Keratinocyte (primary cell): Measurements from ENCODE around the gene TPGS1. TPM values are rescaled to one million over a fixed set of nuclear protein-coding genes. Genes with fewer than 3 reads are reported as not detected.

Source experiments
- DNase-seq: peaks from one replicate; pipeline ENCODE4 v3.0.0-alpha.2; 2011; ENCODE audit warnings: low read depth, missing footprints, low spot score
- FAIRE-seq: peaks from 2 replicates; lab custom pipeline; 2011; peaks lifted over from hg19 to GRCh38; lab: Jason Lieb, UNC
- H2AFZ ChIP-seq: 2 replicates; pipeline ENCODE4 v1.6.0; 2012; ENCODE audit warnings: low read length, control low read depth, inconsistent platforms; ENCODE audit not compliant: control insufficient read depth
- H3K27ac ChIP-seq: 2 replicates; pipeline ENCODE4 v1.5.1; 2011; ENCODE audit warnings: low read length; ENCODE audit not compliant: control insufficient read depth, insufficient read depth
- H3K27me3 ChIP-seq: 3 replicates; pipeline ENCODE4 v1.6.0; 2011; ENCODE audit warnings: low read length; ENCODE audit not compliant: control insufficient read depth, insufficient read depth; ENCODE audit errors: extremely low read depth
- H3K36me3 ChIP-seq, 2 experiments: 2 replicates in 1 of 2; 3 replicates in 1 of 2; pipeline ENCODE4 v1.5.1; 2011; ENCODE audit warnings: low read length in 2 of 2, mild to moderate bottlenecking in 1 of 2; ENCODE audit not compliant: control insufficient read depth in 2 of 2, insufficient read depth in 2 of 2; ENCODE audit errors: extremely low read depth in 1 of 2
- H3K4me1 ChIP-seq: 3 replicates; pipeline ENCODE4 v1.5.1; 2011; ENCODE audit warnings: low read length; ENCODE audit not compliant: control insufficient read depth, insufficient read depth; ENCODE audit errors: extremely low read depth
- H3K4me2 ChIP-seq: 3 replicates; pipeline ENCODE4 v1.6.0; 2011; ENCODE audit warnings: low read depth, low read length; ENCODE audit not compliant: control insufficient read depth, insufficient read depth; ENCODE audit errors: extremely low read depth
- H3K4me3 ChIP-seq, 3 experiments: fragments of 200-600 bp in 1 of 3; sonication (generic) in 1 of 3; 2 replicates in 2 of 3; 3 replicates in 1 of 3; pipeline ENCODE4 v1.5.1; 2011 to 2016; ENCODE audit warnings: low read length in 3 of 3, mild to moderate bottlenecking in 3 of 3, control low read depth in 2 of 3, inconsistent platforms in 1 of 3, low read depth in 1 of 3, mixed read lengths in 1 of 3, mixed run types in 1 of 3, moderate library complexity in 1 of 3; ENCODE audit not compliant: control insufficient read depth in 2 of 3, insufficient read depth in 2 of 3; ENCODE audit errors: extremely low read depth in 1 of 3
- H3K79me2 ChIP-seq: 2 replicates; pipeline ENCODE4 v1.6.0; 2012; ENCODE audit warnings: low read length; ENCODE audit not compliant: control insufficient read depth, insufficient read depth
- H3K9ac ChIP-seq: 3 replicates; pipeline ENCODE4 v1.6.0; 2011; ENCODE audit warnings: low read length; ENCODE audit not compliant: control insufficient read depth, insufficient read depth; ENCODE audit errors: extremely low read depth
- H3K9me1 ChIP-seq: 3 replicates; pipeline ENCODE4 v1.6.0; 2011; ENCODE audit warnings: low read length; ENCODE audit not compliant: control insufficient read depth, insufficient read depth; ENCODE audit errors: extremely low read depth
- H3K9me3 ChIP-seq: 2 replicates; pipeline ENCODE4 v1.5.1; 2012; ENCODE audit warnings: low read depth, low read length; ENCODE audit not compliant: control insufficient read depth
- H4K20me1 ChIP-seq: 3 replicates; pipeline ENCODE4 v1.6.0; 2011; ENCODE audit warnings: low read length; ENCODE audit not compliant: control insufficient read depth, insufficient read depth; ENCODE audit errors: extremely low read depth
- EZH2 ChIP-seq: IDR thresholded peaks from one replicate; pipeline ENCODE4 v1.6.1; 2012; ENCODE audit warnings: inconsistent platforms, mild to moderate bottlenecking, low read length, moderate library complexity
- dilution Hi-C: fragments of 300-500 bp; cut with MboI; formaldehyde crosslinking; loops from one replicate; pipeline ENCODE4 v1.7.0; 2020; ENCODE audit warnings: low sequenced_read_pairs; ENCODE audit not compliant: extremely low pct_ligation_motif_present
- polyA plus RNA-seq, 5 experiments: library from polyadenylated mRNA; depleted of rRNA in 3 of 5; stranded (reverse) in 3 of 5; stranded (forward) in 1 of 5; unstranded in 1 of 5; fragments of >200 nt; gene quantifications; 1 replicate in 1 of 5; 2 replicates in 3 of 5; 3 replicates in 1 of 5; pipeline versions ENCODE4 v1.2.1 to v1.2.3, GENCODE V29; 2011 to 2012; ENCODE audit warnings: missing spikeins in 2 of 5, low read depth in 1 of 5, low replicate concordance in 1 of 5
- TF ChIP-seq, protein P1 (sequence below), 3 experiments: IDR thresholded peaks in 1 of 3; conservative IDR thresholded peaks in 1 of 3; optimal IDR thresholded peaks in 1 of 3; 2 replicates in 2 of 3; 3 replicates in 1 of 3; pipeline versions ENCODE3 to v1.5.1; 2011; ENCODE audit warnings: low read length in 3 of 3, mild to moderate bottlenecking in 3 of 3, moderate library complexity in 2 of 3, control low read depth in 1 of 3, inconsistent platforms in 1 of 3; ENCODE audit not compliant: insufficient read depth in 2 of 3; ENCODE audit errors: extremely low read depth in 1 of 3

The TPGS1 gene
- polyA plus RNA-seq, 1 donor (not counting 4 experiments of a cell fraction or from before 2014, with no cell fraction given): 1.4 TPM

DNA sequence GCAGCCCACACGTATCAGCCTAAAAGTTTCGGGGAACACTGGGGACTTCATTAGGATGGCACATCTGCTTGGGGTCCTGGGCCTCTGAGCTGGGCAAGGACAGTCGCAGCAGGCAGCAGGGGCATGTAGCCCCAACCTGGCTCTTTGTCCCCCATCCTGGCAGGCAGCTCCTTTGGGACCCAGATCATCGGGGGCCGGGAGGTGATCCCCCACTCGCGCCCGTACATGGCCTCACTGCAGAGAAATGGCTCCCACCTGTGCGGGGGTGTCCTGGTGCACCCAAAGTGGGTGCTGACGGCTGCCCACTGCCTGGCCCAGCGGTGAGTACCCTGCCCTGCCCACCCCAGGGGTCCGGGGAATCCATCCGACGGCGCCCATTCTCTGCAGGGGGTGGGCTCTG is 39.8 kb downstream of the TPGS1 start:
- H3K4me1 ChIP-seq: no peaks in the 10 kb centered on the region
- dilution Hi-C loops: no loop called here

DNA sequence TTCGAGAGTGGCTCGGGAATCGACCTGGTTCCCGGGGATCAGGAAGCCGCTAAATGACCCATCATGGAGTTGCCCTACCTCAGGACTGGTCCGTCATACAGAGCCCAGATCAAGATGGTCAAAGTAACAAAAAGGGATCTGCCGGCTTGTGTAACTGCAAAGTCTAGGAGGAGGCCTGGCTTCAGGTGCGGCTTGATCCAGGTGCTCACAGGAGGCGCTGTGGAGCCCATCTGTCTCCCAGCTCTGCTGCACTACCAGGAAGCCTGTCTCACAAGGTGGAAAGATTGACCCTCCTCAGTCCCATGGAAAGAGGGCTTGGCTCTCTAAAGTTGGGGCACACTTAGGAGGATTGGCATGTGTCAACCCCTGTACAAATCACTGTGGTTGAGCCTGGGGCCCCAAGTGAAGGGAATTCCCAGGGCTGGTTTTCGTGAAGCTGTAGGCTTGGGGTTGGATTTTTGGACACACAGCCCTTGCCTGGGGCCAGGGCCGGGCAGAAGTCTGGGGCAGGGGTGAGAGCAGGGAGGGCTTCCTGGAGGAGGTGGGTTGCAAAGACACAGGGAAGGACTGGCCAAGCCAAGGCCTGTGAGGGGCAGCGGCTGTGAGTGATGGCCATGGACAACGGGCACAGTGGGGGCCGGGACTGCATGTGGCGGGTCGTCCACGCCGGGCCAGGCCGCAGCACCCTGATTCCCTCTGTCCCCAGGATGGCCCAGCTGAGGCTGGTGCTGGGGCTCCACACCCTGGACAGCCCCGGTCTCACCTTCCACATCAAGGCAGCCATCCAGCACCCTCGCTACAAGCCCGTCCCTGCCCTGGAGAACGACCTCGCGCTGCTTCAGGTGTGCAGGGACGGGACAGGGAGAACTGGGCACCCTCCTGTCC is 40.8 kb downstream of the TPGS1 start:
- H3K36me3 ChIP-seq: no peaks in the 10 kb centered on the region
- H3K9me3 ChIP-seq: no peaks in the 10 kb centered on the region
- H3K4me3 ChIP-seq: no peak overlapping the region
- no peak for TF ChIP-seq EZH2
- TF ChIP-seq, protein P1, sequence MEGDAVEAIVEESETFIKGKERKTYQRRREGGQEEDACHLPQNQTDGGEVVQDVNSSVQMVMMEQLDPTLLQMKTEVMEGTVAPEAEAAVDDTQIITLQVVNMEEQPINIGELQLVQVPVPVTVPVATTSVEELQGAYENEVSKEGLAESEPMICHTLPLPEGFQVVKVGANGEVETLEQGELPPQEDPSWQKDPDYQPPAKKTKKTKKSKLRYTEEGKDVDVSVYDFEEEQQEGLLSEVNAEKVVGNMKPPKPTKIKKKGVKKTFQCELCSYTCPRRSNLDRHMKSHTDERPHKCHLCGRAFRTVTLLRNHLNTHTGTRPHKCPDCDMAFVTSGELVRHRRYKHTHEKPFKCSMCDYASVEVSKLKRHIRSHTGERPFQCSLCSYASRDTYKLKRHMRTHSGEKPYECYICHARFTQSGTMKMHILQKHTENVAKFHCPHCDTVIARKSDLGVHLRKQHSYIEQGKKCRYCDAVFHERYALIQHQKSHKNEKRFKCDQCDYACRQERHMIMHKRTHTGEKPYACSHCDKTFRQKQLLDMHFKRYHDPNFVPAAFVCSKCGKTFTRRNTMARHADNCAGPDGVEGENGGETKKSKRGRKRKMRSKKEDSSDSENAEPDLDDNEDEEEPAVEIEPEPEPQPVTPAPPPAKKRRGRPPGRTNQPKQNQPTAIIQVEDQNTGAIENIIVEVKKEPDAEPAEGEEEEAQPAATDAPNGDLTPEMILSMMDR (optimal IDR thresholded peaks at IDR 0.05 in 1 of 3, IDR thresholded peaks at IDR 0.05 in 1 of 3, conservative IDR thresholded peaks at IDR 0.05 in 1 of 3; ENCODE audit: extremely low read depth in 1 of 3, insufficient read depth in 2 of 3, low read length in 3 of 3): peak in 2 of 3 experiments; percentile 2 to 8
- DNase-seq (no peak), FAIRE-seq (no peak)
- H3K27me3 ChIP-seq: no peaks in the 10 kb centered on the region
- H3K9ac ChIP-seq: no peak overlapping the region
- no peaks in the 10 kb centered on the region for H4K20me1 ChIP-seq
- no peaks in the 10 kb centered on the region for H3K9me1 ChIP-seq
- no peak overlapping the region for H3K4me2 ChIP-seq
- H2AFZ ChIP-seq: no peak overlapping the region
- dilution Hi-C loops: no loop called here
- H3K27ac ChIP-seq: no peak overlapping the region
- H3K4me1 ChIP-seq: no peaks in the 10 kb centered on the region
- no peaks in the 10 kb centered on the region for H3K79me2 ChIP-seq

More for the DNA sequence above, 39.8 kb downstream of the TPGS1 start:
- Histone ChIP-seq H4K20me1 (no peaks in the 10 kb centered on the region), H2AFZ (no peak overlapping the region), H3K27me3 (no peaks in the 10 kb centered on the region), H3K79me2 (no peaks in the 10 kb centered on the region), H3K9me1 (no peaks in the 10 kb centered on the region), H3K27ac (no peak overlapping the region), H3K9ac (no peak overlapping the region), H3K9me3 (no peaks in the 10 kb centered on the region), H3K4me2 (no peak overlapping the region), H3K36me3 (peaks cover 1 to 5% of the 10 kb centered on the region in 2 experiments), H3K4me3 (no peak overlapping the region)
- TF ChIP-seq EZH2: no peak
- TF ChIP-seq, protein P1 (optimal IDR thresholded peaks at IDR 0.05 in 1 of 3, IDR thresholded peaks at IDR 0.05 in 1 of 3, conservative IDR thresholded peaks at IDR 0.05 in 1 of 3; ENCODE audit: extremely low read depth in 1 of 3, insufficient read depth in 2 of 3, low read length in 3 of 3): no peak
- DNase-seq: no peak
- no peak for FAIRE-seq
